ENCODE measurements around the gene HLA-DQB2.
"Not testable (repeated sequence)": the region's sequence is repeated elsewhere in the genome, so short reads cannot be mapped to it uniquely, and the experiment has no call there.

HLA-DQB2 gene

GRCh38 chr6:32763421-32763820 lies at the start of gene HLA-DQB2:
HLA-DQB2 (minus strand) TSS chr6:32763532; CDS start chr6:32763470, 62 bp downstream.
- no peak for DNase-seq (ENCODE audit: low read depth in 1 of 2, low spot score in 1 of 2)

- DNase-seq (ENCODE audit: low read depth in 1 of 2, low spot score in 1 of 2), result no peak
Measured at GRCh38 chr6:32809171-32809570, 45.8 kb upstream of the HLA-DQB2 start.

GRCh38 chr6:32807020-32807580 lies 43.8 kb upstream of the HLA-DQB2 start:
- no peak for DNase-seq (ENCODE audit: low read depth in 1 of 2, low spot score in 1 of 2)

- not testable (repeated sequence) for DNase-seq (ENCODE audit: low read depth in 1 of 2, low spot score in 1 of 2)
Measured at GRCh38 chr6:32805404-32805803, 42.1 kb upstream of the HLA-DQB2 start.

GRCh38 chr6:32803416-32803815 lies 40.1 kb upstream of the HLA-DQB2 start:
- no peak for DNase-seq (ENCODE audit: low read depth in 1 of 2, low spot score in 1 of 2)

GRCh38 chr6:32799740-32800139 lies 36.4 kb upstream of the HLA-DQB2 start:
- no peak for DNase-seq (ENCODE audit: low read depth in 1 of 2, low spot score in 1 of 2)

- no peak for DNase-seq (ENCODE audit: low read depth in 1 of 2, low spot score in 1 of 2)
Measured at GRCh38 chr6:32799168-32799567, 35.8 kb upstream of the HLA-DQB2 start.

- DNase-seq (ENCODE audit: low read depth in 1 of 2, low spot score in 1 of 2), result peak; percentile 67 to 73
Measured at GRCh38 chr6:32796848-32797776, 33.8 kb upstream of the HLA-DQB2 start.

- no peak for DNase-seq (ENCODE audit: low read depth in 1 of 2, low spot score in 1 of 2)
Measured at GRCh38 chr6:32794510-32794909, 31.2 kb upstream of the HLA-DQB2 start.

- no peak for DNase-seq (ENCODE audit: low read depth in 1 of 2, low spot score in 1 of 2)
Measured at GRCh38 chr6:32792901-32793435, 29.6 kb upstream of the HLA-DQB2 start.

GRCh38 chr6:32790306-32790705 lies 27.0 kb upstream of the HLA-DQB2 start:
- DNase-seq (ENCODE audit: low read depth in 1 of 2, low spot score in 1 of 2), result no peak

- DNase-seq (ENCODE audit: low read depth in 1 of 2, low spot score in 1 of 2), result peak in 1 of 2 donors; percentile 25
Measured at GRCh38 chr6:32785781-32786533, 22.6 kb upstream of the HLA-DQB2 start.

- DNase-seq (ENCODE audit: low read depth in 1 of 2, low spot score in 1 of 2), result not testable (repeated sequence)
Measured at GRCh38 chr6:32782923-32783322, 19.6 kb upstream of the HLA-DQB2 start.

- no peak for DNase-seq (ENCODE audit: low read depth in 1 of 2, low spot score in 1 of 2)
Measured at GRCh38 chr6:32779036-32779435, 15.7 kb upstream of the HLA-DQB2 start.

- no peak for DNase-seq (ENCODE audit: low read depth in 1 of 2, low spot score in 1 of 2)
Measured at GRCh38 chr6:32775071-32775470, 11.7 kb upstream of the HLA-DQB2 start.

GRCh38 chr6:32774426-32774825 lies 11.1 kb upstream of the HLA-DQB2 start:
- no peak for DNase-seq (ENCODE audit: low read depth in 1 of 2, low spot score in 1 of 2)

GRCh38 chr6:32772656-32773055 lies 9.3 kb upstream of the HLA-DQB2 start:
- DNase-seq (ENCODE audit: low read depth in 1 of 2, low spot score in 1 of 2), result no peak

- no peak for DNase-seq (ENCODE audit: low read depth in 1 of 2, low spot score in 1 of 2)
Measured at GRCh38 chr6:32764048-32764447, 716 bp upstream of the HLA-DQB2 start.

- DNase-seq (ENCODE audit: low read depth in 1 of 2, low spot score in 1 of 2), result no peak
Measured at GRCh38 chr6:32761548-32761947, 1.8 kb downstream of the HLA-DQB2 start.

- no peak for DNase-seq (ENCODE audit: low read depth in 1 of 2, low spot score in 1 of 2)
Measured at GRCh38 chr6:32761072-32761471, 2.3 kb downstream of the HLA-DQB2 start.

GRCh38 chr6:32759669-32760068 lies 3.7 kb downstream of the HLA-DQB2 start:
- no peak for DNase-seq (ENCODE audit: low read depth in 1 of 2, low spot score in 1 of 2)

All from activated CD4-positive, alpha-beta T cell treated with anti-CD3 and anti-CD28 coated beads, Interleukin-2, amount 50 U/mL, for 24 hours (primary cell).